D721Med (cell line): ENCODE results near the gene SLC7A1.

Source experiments
- DNase-seq: peaks from one replicate; pipeline ENCODE4 v3.0.0; 2011; ENCODE audit warnings: low spot score; ENCODE audit not compliant: insufficient read length
- FAIRE-seq: peaks from 2 replicates; lab custom pipeline; 2011; peaks lifted over from hg19 to GRCh38; lab: Jason Lieb, UNC
- CTCF ChIP-seq: IDR thresholded peaks from 2 replicates; pipeline ENCODE4 v1.5.1; 2012; ENCODE audit warnings: mild to moderate bottlenecking, control low read depth; ENCODE audit not compliant: insufficient read depth; ENCODE audit errors: missing control alignments

SLC7A1 gene

GRCh38 chr13:29546662-29547061 lies 48.8 kb downstream of the SLC7A1 start:
- TF ChIP-seq CTCF = no peak
- no peak for DNase-seq
- no peak for FAIRE-seq

GRCh38 chr13:29545988-29546387 lies 49.5 kb downstream of the SLC7A1 start:
- no peak for DNase-seq
- no peak for TF ChIP-seq CTCF
- no peak for FAIRE-seq

- DNase-seq (no peak), FAIRE-seq (no peak)
- TF ChIP-seq CTCF = no peak
These were observed 52.0 kb downstream of the SLC7A1 start for GRCh38 chr13:29543230-29544215.

GRCh38 chr13:29542381-29542780 lies 53.1 kb downstream of the SLC7A1 start:
- no peak for TF ChIP-seq CTCF
- DNase-seq (no peak), FAIRE-seq (no peak)

- no peak for TF ChIP-seq CTCF
- DNase-seq (no peak), FAIRE-seq (no peak)
These were observed 54.1 kb downstream of the SLC7A1 start for GRCh38 chr13:29541400-29541799.

- no peak for TF ChIP-seq CTCF
- FAIRE-seq (no peak), DNase-seq (no peak)
These were observed 54.7 kb downstream of the SLC7A1 start for GRCh38 chr13:29540799-29541198.

- FAIRE-seq (no peak), DNase-seq (no peak)
- no peak for TF ChIP-seq CTCF
These were observed 55.2 kb downstream of the SLC7A1 start for GRCh38 chr13:29540334-29540733.
